ENCODE data around the gene SMARCD3. TPM values are rescaled to one million over a fixed set of nuclear protein-coding genes. Genes with fewer than 3 reads are reported as not detected.

The SMARCD3 gene
- total and polyA plus RNA-seq, 9 of the 15 experiments (the other 6 are each of a cell fraction or from before 2014, with no cell fraction given) = 0.43 to 3.6 (median 2.6) TPM

GRCh38 chr7:151207315-151207714, 41.2 kb downstream of the SMARCD3 start:
- BruUV-seq (replicated peaks) = no TSS peak
- Histone ChIP-seq H3K27ac (ENCODE audit: extremely low read depth, low read depth, low read length) (no peak overlapping the region), H3K79me2 (ENCODE audit: control insufficient read depth, insufficient read depth, low read length) (no peaks in the 10 kb centered on the region), H3K4me2 (ENCODE audit: insufficient read depth, low read length) (no peak overlapping the region), H3K4me1 (replicated peaks in 1 of 2; ENCODE audit: control insufficient read depth in 2 of 2, insufficient read depth in 2 of 2, low read length in 2 of 2) (peaks cover 15 to 19% of the 10 kb centered on the region in 2 experiments), H4K20me1 (replicated peaks; ENCODE audit: control insufficient read depth, insufficient read depth, low read length) (peaks cover 36% of the 10 kb centered on the region), H3K4me3 (no peak overlapping the region), H3K9me3 (replicated peaks; ENCODE audit: control insufficient read depth, insufficient read depth, low read depth, low read length) (no peaks in the 10 kb centered on the region), H2AFZ (ENCODE audit: low read depth, low read length) (no peak overlapping the region), H3K9me1 (ENCODE audit: control insufficient read depth, insufficient read depth, low read length) (no peaks in the 10 kb centered on the region), H3K36me3 (ENCODE audit: control insufficient read depth, insufficient read depth, low read length) (peaks cover 4% of the 10 kb centered on the region; the same call in 1 of the 3 replicates), H3K27me3 (ENCODE audit: control insufficient read depth in 2 of 2, insufficient read depth in 2 of 2, low read length in 2 of 2) (peaks cover 35 to 39% of the 10 kb centered on the region in 2 experiments; a peak in 4 of 5 replicates), H3K9ac (ENCODE audit: insufficient read depth in 1 of 2, low read depth in 2 of 2, low read length in 2 of 2) (no peak overlapping the region; a peak in 1 of 4 replicates)
- FAIRE-seq (no peak), DNase-seq (ENCODE audit: extremely low read depth in 1 of 4, low spot score in 3 of 4) (no peak), ATAC-seq (peak; percentile 4)
- ChIA-PET POLR2A (interaction anchor here (1.6 to 2.1 kb wide), 2 partner anchors 12 to 25 kb away, joined by 5 to 12 read pairs; no protein-coding TSS in a partner anchor), CTCF (ENCODE audit: low intra/inter-chr PET ratio) (no interaction called here)
- WGBS (ENCODE audit: insufficient coverage, low coverage, missing lambda C conversion rate) = 8% methylated on average over 9 of the region's 9 CpGs
- intact Hi-C loops (cut with micrococcal nuclease) = loop anchor here (2.0 kb wide), 1 partner anchor 33 kb away; no protein-coding TSS in a partner anchor
- in situ Hi-C loops (cut with MboI) = no loop called here
- no peak for TF ChIP-seq SAFB2 (IDR thresholded peaks at IDR 0.05; ENCODE audit: borderline replicate concordance, low read depth, low read length, severe bottlenecking)
- TF ChIP-seq E2F6 (IDR thresholded peaks at IDR 0.05; ENCODE audit: borderline replicate concordance in 1 of 2, extremely low read depth in 1 of 2, insufficient read depth in 1 of 2, insufficient read length in 1 of 2, low read depth in 1 of 2, low read length in 1 of 2, poor library complexity in 1 of 2, severe bottlenecking in 1 of 2) = peak in 1 of 2 experiments; percentile 25
- 0 out of 4 replicates have a peak, but pooled peaks of 1 of the 2 experiments have one; percentile 1 for TF ChIP-seq ZMIZ1 (IDR thresholded peaks at IDR 0.05; ENCODE audit: low read depth in 2 of 2, low read length in 2 of 2)
- TF ChIP-seq SMAD4 (CRISPR knock-in tag; conservative IDR thresholded peaks at IDR 0.05) = peak; percentile 8; the same call in 1 of the 2 replicates
- TF ChIP-seq L3MBTL2 (IDR thresholded peaks at IDR 0.05) = 0 out of 2 replicates have a peak, but pooled peaks have one; percentile 35
- no peak; the same call in 1 of the 2 replicates for TF ChIP-seq MYC (IDR thresholded peaks at IDR 0.05; ENCODE audit: low read depth, low read length)
- TF ChIP-seq MYC (CRISPR knock-in tag; IDR thresholded peaks at IDR 0.05; ENCODE audit: borderline replicate concordance, low read depth) = no peak
- TF ChIP-seq DEAF1 (CRISPR knock-in tag; IDR thresholded peaks at IDR 0.05) = 0 out of 2 replicates have a peak, but pooled peaks have one; percentile 7
- TF ChIP-seq ZNF239 (CRISPR knock-in tag; IDR thresholded peaks at IDR 0.05) = peak; percentile 27; the same call in 1 of the 2 replicates
- 0 out of 2 replicates have a peak, but pooled peaks have one; percentile 31 for TF ChIP-seq GABPA (tag; conservative IDR thresholded peaks at IDR 0.05; ENCODE audit: low read depth)
- peak; percentile 30; the same call in 1 of the 2 replicates for TF ChIP-seq HMBOX1 (IDR thresholded peaks at IDR 0.05)
- no peak for TF ChIP-seq SRF (CRISPR knock-in tag; IDR thresholded peaks at IDR 0.05)
- no peak for TF ChIP-seq POU5F1 (IDR thresholded peaks at IDR 0.05; ENCODE audit: borderline replicate concordance, low read depth, low read length, partially characterized antibody)

Data from K562 (cell line).